Measurements from ENCODE around the gene CDKN1A. TPM values are rescaled to one million over a fixed set of nuclear protein-coding genes. Genes with fewer than 3 reads are reported as not detected.
A peak's percentile ranks its signal among the peaks of the same experiment; 100 is the strongest.

CDKN1A gene
- total and polyA plus RNA-seq, 9 of the 15 experiments (the other 6 are each of a cell fraction or from before 2014, with no cell fraction given), result 0.25 to 8.1 (median 5.1) TPM

DNA sequence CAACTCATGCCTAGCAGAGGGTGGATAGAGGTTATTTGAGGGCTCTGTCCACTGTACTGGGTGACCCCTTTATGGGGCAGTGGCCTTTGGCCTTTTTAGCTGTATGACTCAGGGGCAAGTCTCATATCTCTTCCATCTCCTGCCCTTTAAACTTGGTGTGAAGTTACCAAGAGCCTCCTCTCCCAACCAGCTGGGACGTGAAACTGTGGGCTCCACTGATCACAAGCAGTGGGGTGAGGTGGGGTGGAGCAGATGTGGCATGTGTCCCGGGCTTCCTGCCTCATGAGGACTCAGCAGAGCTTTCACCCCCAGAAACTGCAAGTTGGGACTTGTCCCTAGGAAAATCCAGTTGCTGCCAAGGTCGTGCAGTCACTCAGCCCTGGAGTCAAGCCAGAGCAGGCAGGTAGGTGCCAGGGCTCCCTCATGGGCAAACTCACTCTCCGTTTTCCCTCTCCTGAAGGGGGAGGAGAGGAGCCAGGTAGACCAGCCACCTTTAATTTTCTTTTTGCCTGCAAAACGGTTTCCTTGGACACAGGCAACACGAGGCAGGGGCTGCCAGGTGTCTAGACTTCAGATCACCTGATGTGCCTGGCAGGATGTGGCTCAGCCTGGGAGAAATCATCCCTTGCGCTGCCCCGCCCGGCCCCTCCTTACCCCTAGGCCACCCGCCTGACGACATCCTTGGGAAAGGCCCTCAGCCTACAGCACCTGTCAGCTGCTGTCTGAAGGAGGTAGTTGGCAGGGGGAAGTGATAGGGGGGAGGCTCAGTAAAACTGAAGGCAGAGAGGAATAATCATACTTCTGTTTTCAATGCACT, 4.0 kb downstream of the CDKN1A start (continued):
- TF ChIP-seq, protein P1, sequence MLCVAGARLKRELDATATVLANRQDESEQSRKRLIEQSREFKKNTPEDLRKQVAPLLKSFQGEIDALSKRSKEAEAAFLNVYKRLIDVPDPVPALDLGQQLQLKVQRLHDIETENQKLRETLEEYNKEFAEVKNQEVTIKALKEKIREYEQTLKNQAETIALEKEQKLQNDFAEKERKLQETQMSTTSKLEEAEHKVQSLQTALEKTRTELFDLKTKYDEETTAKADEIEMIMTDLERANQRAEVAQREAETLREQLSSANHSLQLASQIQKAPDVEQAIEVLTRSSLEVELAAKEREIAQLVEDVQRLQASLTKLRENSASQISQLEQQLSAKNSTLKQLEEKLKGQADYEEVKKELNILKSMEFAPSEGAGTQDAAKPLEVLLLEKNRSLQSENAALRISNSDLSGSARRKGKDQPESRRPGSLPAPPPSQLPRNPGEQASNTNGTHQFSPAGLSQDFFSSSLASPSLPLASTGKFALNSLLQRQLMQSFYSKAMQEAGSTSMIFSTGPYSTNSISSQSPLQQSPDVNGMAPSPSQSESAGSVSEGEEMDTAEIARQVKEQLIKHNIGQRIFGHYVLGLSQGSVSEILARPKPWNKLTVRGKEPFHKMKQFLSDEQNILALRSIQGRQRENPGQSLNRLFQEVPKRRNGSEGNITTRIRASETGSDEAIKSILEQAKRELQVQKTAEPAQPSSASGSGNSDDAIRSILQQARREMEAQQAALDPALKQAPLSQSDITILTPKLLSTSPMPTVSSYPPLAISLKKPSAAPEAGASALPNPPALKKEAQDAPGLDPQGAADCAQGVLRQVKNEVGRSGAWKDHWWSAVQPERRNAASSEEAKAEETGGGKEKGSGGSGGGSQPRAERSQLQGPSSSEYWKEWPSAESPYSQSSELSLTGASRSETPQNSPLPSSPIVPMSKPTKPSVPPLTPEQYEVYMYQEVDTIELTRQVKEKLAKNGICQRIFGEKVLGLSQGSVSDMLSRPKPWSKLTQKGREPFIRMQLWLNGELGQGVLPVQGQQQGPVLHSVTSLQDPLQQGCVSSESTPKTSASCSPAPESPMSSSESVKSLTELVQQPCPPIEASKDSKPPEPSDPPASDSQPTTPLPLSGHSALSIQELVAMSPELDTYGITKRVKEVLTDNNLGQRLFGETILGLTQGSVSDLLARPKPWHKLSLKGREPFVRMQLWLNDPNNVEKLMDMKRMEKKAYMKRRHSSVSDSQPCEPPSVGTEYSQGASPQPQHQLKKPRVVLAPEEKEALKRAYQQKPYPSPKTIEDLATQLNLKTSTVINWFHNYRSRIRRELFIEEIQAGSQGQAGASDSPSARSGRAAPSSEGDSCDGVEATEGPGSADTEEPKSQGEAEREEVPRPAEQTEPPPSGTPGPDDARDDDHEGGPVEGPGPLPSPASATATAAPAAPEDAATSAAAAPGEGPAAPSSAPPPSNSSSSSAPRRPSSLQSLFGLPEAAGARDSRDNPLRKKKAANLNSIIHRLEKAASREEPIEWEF (CRISPR knock-in tag; IDR thresholded peaks at IDR 0.05), result no peak
- TF ChIP-seq NFRKB (IDR thresholded peaks at IDR 0.05; ENCODE audit: low read depth), result no peak
- no peak for TF ChIP-seq HMG20A (CRISPR knock-in tag; conservative IDR thresholded peaks at IDR 0.05)
- TF ChIP-seq KDM5B (IDR thresholded peaks at IDR 0.05; ENCODE audit: insufficient replicate concordance, low read depth, low read length), result no peak
- TF ChIP-seq POLR2A (conservative IDR thresholded peaks at IDR 0.05), result no peak
- TF ChIP-seq, protein P2, sequence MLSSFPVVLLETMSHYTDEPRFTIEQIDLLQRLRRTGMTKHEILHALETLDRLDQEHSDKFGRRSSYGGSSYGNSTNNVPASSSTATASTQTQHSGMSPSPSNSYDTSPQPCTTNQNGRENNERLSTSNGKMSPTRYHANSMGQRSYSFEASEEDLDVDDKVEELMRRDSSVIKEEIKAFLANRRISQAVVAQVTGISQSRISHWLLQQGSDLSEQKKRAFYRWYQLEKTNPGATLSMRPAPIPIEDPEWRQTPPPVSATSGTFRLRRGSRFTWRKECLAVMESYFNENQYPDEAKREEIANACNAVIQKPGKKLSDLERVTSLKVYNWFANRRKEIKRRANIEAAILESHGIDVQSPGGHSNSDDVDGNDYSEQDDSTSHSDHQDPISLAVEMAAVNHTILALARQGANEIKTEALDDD (IDR thresholded peaks at IDR 0.05), result 0 out of 2 replicates have a peak, but pooled peaks have one; percentile 5
- no peak for TF ChIP-seq PHB (CRISPR knock-in tag; IDR thresholded peaks at IDR 0.05)
- TF ChIP-seq EP300 (IDR thresholded peaks at IDR 0.05; ENCODE audit: low read length), result no peak
- no peak for TF ChIP-seq KHSRP (IDR thresholded peaks at IDR 0.05)
- no peak for TF ChIP-seq MEF2A (IDR thresholded peaks at IDR 0.05; ENCODE audit: control insufficient read depth, low read depth, low read length)
- no peak for TF ChIP-seq ASH1L (IDR thresholded peaks at IDR 0.05; ENCODE audit: borderline replicate concordance, low read depth, partially characterized antibody)
- TF ChIP-seq, protein P3, sequence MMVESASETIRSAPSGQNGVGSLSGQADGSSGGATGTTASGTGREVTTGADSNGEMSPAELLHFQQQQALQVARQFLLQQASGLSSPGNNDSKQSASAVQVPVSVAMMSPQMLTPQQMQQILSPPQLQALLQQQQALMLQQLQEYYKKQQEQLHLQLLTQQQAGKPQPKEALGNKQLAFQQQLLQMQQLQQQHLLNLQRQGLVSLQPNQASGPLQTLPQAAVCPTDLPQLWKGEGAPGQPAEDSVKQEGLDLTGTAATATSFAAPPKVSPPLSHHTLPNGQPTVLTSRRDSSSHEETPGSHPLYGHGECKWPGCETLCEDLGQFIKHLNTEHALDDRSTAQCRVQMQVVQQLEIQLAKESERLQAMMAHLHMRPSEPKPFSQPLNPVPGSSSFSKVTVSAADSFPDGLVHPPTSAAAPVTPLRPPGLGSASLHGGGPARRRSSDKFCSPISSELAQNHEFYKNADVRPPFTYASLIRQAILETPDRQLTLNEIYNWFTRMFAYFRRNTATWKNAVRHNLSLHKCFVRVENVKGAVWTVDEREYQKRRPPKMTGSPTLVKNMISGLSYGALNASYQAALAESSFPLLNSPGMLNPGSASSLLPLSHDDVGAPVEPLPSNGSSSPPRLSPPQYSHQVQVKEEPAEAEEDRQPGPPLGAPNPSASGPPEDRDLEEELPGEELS (CRISPR knock-in tag; IDR thresholded peaks at IDR 0.05; ENCODE audit: borderline replicate concordance), result no peak
- no peak for TF ChIP-seq HLTF (IDR thresholded peaks at IDR 0.05)
- 0 out of 2 replicates have a peak, but pooled peaks have one; percentile 41 for TF ChIP-seq SMARCE1 (IDR thresholded peaks at IDR 0.05)
- TF ChIP-seq, protein P4, sequence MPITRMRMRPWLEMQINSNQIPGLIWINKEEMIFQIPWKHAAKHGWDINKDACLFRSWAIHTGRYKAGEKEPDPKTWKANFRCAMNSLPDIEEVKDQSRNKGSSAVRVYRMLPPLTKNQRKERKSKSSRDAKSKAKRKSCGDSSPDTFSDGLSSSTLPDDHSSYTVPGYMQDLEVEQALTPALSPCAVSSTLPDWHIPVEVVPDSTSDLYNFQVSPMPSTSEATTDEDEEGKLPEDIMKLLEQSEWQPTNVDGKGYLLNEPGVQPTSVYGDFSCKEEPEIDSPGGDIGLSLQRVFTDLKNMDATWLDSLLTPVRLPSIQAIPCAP (CRISPR knock-in tag; IDR thresholded peaks at IDR 0.05; ENCODE audit: borderline replicate concordance), result no peak
- TF ChIP-seq, protein P5, sequence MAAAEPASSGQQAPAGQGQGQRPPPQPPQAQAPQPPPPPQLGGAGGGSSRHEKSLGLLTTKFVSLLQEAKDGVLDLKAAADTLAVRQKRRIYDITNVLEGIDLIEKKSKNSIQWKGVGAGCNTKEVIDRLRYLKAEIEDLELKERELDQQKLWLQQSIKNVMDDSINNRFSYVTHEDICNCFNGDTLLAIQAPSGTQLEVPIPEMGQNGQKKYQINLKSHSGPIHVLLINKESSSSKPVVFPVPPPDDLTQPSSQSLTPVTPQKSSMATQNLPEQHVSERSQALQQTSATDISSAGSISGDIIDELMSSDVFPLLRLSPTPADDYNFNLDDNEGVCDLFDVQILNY (CRISPR knock-in tag; IDR thresholded peaks at IDR 0.05), result 0 out of 2 replicates have a peak, but pooled peaks have one; percentile 21
- TF ChIP-seq, protein P6, sequence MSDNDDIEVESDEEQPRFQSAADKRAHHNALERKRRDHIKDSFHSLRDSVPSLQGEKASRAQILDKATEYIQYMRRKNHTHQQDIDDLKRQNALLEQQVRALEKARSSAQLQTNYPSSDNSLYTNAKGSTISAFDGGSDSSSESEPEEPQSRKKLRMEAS (CRISPR knock-in tag; IDR thresholded peaks at IDR 0.05), result no peak
- TF ChIP-seq BCOR (IDR thresholded peaks at IDR 0.05), result no peak

Data from K562 (cell line).